A673 (cell line): ENCODE results near the gene DIDO1. TPM values are rescaled to one million over a fixed set of nuclear protein-coding genes. Genes with fewer than 3 reads are reported as not detected.

Source experiments
- BruUV-seq: library from RNA; stranded (reverse); fragments of 400-500 nt; replicated peaks from 2 replicates; lab custom pipeline; 2021; lab: Mats Ljungman, UMichigan
- CTCF ChIA-PET: fragments of 300-600 bp; sonication (Branson Sonifier 250); formaldehyde crosslinking; loops from one replicate; lab custom pipeline; 2022; ENCODE audit warnings: antibody characterized with exemption; lab: Charles Lee
- POLR2A ChIA-PET: fragments of 300-600 bp; sonication (Branson Sonifier 250); formaldehyde crosslinking; loops from one replicate; lab custom pipeline; 2022; ENCODE audit warnings: antibody characterized with exemption; ENCODE audit not compliant: low non-redundant PET; lab: Charles Lee
- DNase-seq: peaks from one replicate; pipeline ENCODE4 v3.0.0-alpha.2; 2015; ENCODE audit warnings: low spot score
- H3K27ac ChIP-seq: fragments of 200-600 bp; sonication (generic); 2 replicates; pipeline ENCODE4 v1.5.1; 2016; ENCODE audit warnings: mixed run types, low read depth, mild to moderate bottlenecking, mixed read lengths, antibody characterized with exemption, low read length; ENCODE audit not compliant: poor library complexity, severe bottlenecking
- H3K27me3 ChIP-seq: fragments of 200-600 bp; sonication (generic); replicated peaks from 2 replicates; pipeline ENCODE4 v1.6.1; 2017; ENCODE audit warnings: mixed run types, low read depth, mild to moderate bottlenecking, mixed read lengths, antibody characterized with exemption, low read length; ENCODE audit not compliant: insufficient read depth, poor library complexity
- H3K36me3 ChIP-seq: fragments of 200-600 bp; sonication (generic); 2 replicates; pipeline ENCODE4 v1.6.1; 2016; ENCODE audit warnings: mixed run types, mild to moderate bottlenecking, mixed read lengths, antibody characterized with exemption, low read length; ENCODE audit not compliant: insufficient read depth, poor library complexity, severe bottlenecking
- H3K4me1 ChIP-seq: fragments of 200-600 bp; sonication (generic); 2 replicates; pipeline ENCODE4 v1.6.1; 2017; ENCODE audit warnings: mixed run types, mild to moderate bottlenecking, mixed read lengths, antibody characterized with exemption, low read length; ENCODE audit not compliant: insufficient read depth, poor library complexity, severe bottlenecking
- H3K4me3 ChIP-seq: fragments of 200-600 bp; sonication (generic); 2 replicates; pipeline ENCODE4 v1.5.1; 2016; ENCODE audit warnings: low read depth, mixed run types, mild to moderate bottlenecking, mixed read lengths, low read length; ENCODE audit not compliant: poor library complexity, severe bottlenecking
- H3K9me3 ChIP-seq: fragments of 200-600 bp; sonication (generic); 2 replicates; pipeline ENCODE4 v1.6.1; 2016; ENCODE audit warnings: mixed run types, low read depth, mild to moderate bottlenecking, mixed read lengths, antibody characterized with exemption, low read length; ENCODE audit not compliant: poor library complexity, severe bottlenecking
- CTCF ChIP-seq: fragments of 300-800, 200-600 bp; sonication (generic); conservative IDR thresholded peaks from 2 replicates; pipeline ENCODE4 v1.5.1; 2017; ENCODE audit warnings: low read depth, mild to moderate bottlenecking, antibody characterized with exemption, low read length, moderate library complexity, mixed read lengths
- EZH2 ChIP-seq: fragments of 200-600 bp; sonication (generic); IDR thresholded peaks from 2 replicates; pipeline ENCODE4 v1.6.1; 2017; ENCODE audit warnings: borderline replicate concordance, low read depth, mild to moderate bottlenecking, mixed read lengths, antibody characterized with exemption, low read length; ENCODE audit not compliant: poor library complexity, severe bottlenecking
- intact Hi-C: fragments of 100-400 bp; cut with micrococcal nuclease; formaldehyde crosslinking; loops from one replicate; pipeline ENCODE4 v1.10.0; 2022; ENCODE audit not compliant: unreplicated experiment
- total RNA-seq: library from RNA; stranded (reverse); gene quantifications from 2 replicates; pipeline ENCODE4 v1.2.3, GENCODE V29; 2021

Gene DIDO1
- total RNA-seq, 1 experiment from 2014 or later: 64.4 TPM

DNA sequence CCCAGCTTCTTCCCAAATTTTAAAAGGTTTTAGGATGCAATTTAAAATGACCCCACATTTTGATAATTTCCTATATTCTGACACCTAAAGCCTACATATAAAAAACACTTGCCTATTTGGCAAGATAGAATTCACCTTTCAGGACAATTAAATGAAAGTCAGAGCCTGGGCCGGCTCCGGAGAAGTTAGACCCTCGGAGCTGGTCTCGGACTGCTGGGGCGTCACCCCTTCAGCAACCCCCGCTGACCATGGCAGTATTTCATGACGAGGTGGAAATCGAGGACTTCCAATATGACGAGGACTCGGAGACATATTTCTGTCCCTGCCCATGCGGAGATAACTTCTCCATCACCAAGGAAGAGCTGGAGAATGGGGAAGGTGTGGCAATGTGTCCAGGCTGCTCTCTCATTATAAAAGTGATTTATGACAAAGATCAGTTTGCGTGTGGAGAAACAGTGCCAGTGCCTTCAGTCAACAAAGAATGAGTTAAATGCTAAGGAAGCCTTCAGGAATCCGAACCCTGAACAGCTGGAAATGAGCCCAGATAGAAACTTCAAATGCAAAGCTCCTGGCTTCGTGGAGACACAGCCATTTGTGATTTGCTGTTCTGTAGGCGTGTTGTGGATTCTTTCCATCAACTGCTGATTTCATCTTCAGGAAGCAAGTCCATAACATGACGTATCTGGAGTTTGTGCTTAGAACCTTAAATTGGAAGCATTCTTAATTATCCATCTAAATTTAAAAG is 80.7 kb downstream of the DIDO1 start:
- DNase-seq: no peak
- no TSS peak for BruUV-seq
- Histone ChIP-seq H3K36me3 (peaks cover 15% of the 10 kb centered on the region), H3K4me3 (no peak overlapping the region), H3K27me3 (no peaks in the 10 kb centered on the region), H3K4me1 (peaks cover 5% of the 10 kb centered on the region), H3K27ac (no peak overlapping the region), H3K9me3 (no peaks in the 10 kb centered on the region)
- ChIA-PET POLR2A (no interaction called here), CTCF (no interaction called here)
- TF ChIP-seq EZH2 (no peak), CTCF (no peak)
- intact Hi-C loops: no loop called here

GRCh38 chr20:62844182-62844581 is 82.1 kb downstream of the DIDO1 start:
- H3K4me1 ChIP-seq: peaks cover 5% of the 10 kb centered on the region
- ChIA-PET POLR2A (no interaction called here), CTCF (interaction anchor here (0.6 kb wide), 1 partner anchor 348 kb away, joined by 3 read pairs; no protein-coding TSS in a partner anchor)
- TF ChIP-seq CTCF (no peak), EZH2 (no peak)
- intact Hi-C loops: no loop called here
- peaks cover 12% of the 10 kb centered on the region for H3K36me3 ChIP-seq
- H3K9me3 ChIP-seq: no peaks in the 10 kb centered on the region
- no TSS peak for BruUV-seq
- H3K27me3 ChIP-seq: no peaks in the 10 kb centered on the region
- no peak for DNase-seq
- H3K4me3 ChIP-seq: no peak overlapping the region
- no peak overlapping the region for H3K27ac ChIP-seq

- DNase-seq: no peak
- intact Hi-C loops: no loop called here
- Histone ChIP-seq H3K9me3 (no peaks in the 10 kb centered on the region), H3K36me3 (peaks cover 12% of the 10 kb centered on the region), H3K27me3 (no peaks in the 10 kb centered on the region), H3K4me1 (peaks cover 5% of the 10 kb centered on the region), H3K4me3 (no peak overlapping the region), H3K27ac (no peak overlapping the region)
- ChIA-PET CTCF (no interaction called here), POLR2A (no interaction called here)
- no peak for TF ChIP-seq EZH2
- no peak for TF ChIP-seq CTCF
- BruUV-seq: no TSS peak
Observed at GRCh38 chr20:62843656-62844055, 82.6 kb downstream of the DIDO1 start.
